WTC11 (cell line): Measurements from ENCODE around the gene PIGN. TPM values are rescaled to one million over a fixed set of nuclear protein-coding genes. Genes with fewer than 3 reads are reported as not detected.

Experiments
- ATAC-seq: fragments of 200-7000 bp; cut with Tn5 transposase; 2 replicates; pipeline ENCODE4 v1.10.0; 2021; ENCODE audit warnings: mild to moderate bottlenecking, moderate library complexity
- CTCF ChIA-PET: fragments of 300-600 bp; sonication (Branson Sonifier 250); formaldehyde crosslinking; loops from one replicate; lab custom pipeline; 2021; ENCODE audit warnings: antibody characterized with exemption; lab: Charles Lee
- POLR2A ChIA-PET: fragments of 350-600 bp; sonication (Branson Sonifier 250); formaldehyde crosslinking; loops from one replicate; lab custom pipeline; 2021; ENCODE audit warnings: antibody characterized with exemption; lab: Charles Lee
- DNase-seq: peaks from one replicate; pipeline ENCODE4 v3.0.0; 2021; ENCODE audit warnings: low spot score
- H3K27ac Mint-ChIP-seq: 2 replicates; pipeline ENCODE4 v1.8.0; 2021; ENCODE audit warnings: mixed read lengths
- H3K27me3 Mint-ChIP-seq: 2 replicates; pipeline ENCODE4 v1.8.0; 2021; ENCODE audit warnings: low read depth, mild to moderate bottlenecking, moderate library complexity, mixed read lengths
- H3K36me3 Mint-ChIP-seq: 2 replicates; pipeline ENCODE4 v1.8.0; 2021; ENCODE audit warnings: mixed read lengths
- H3K4me1 Mint-ChIP-seq: 2 replicates; pipeline ENCODE4 v1.8.0; 2022; ENCODE audit warnings: mixed read lengths
- H3K4me3 Mint-ChIP-seq: 2 replicates; pipeline ENCODE4 v1.8.0; 2021; ENCODE audit warnings: mild to moderate bottlenecking, moderate library complexity, mixed read lengths
- H3K9me3 Mint-ChIP-seq: 2 replicates; pipeline ENCODE4 v1.8.0; 2021; ENCODE audit warnings: mixed read lengths
- CREB1 ChIP-seq: sonication (generic); formaldehyde crosslinking; IDR thresholded peaks from 2 replicates; pipeline ENCODE4 v1.8.0; 2023; ENCODE audit warnings: mild to moderate bottlenecking, missing genetic modification reagents
- ELF4 ChIP-seq: sonication (generic); formaldehyde crosslinking; IDR thresholded peaks from 2 replicates; pipeline ENCODE4 v1.8.1; 2022; ENCODE audit warnings: low read depth, mild to moderate bottlenecking, moderate library complexity, missing genetic modification reagents
- FOXJ3 ChIP-seq: sonication (generic); formaldehyde crosslinking; IDR thresholded peaks from 2 replicates; pipeline ENCODE4 v1.9.0; 2021; ENCODE audit warnings: missing genetic modification reagents, mild to moderate bottlenecking, borderline replicate concordance
- GRHL2 ChIP-seq: fragments of 250-450 bp; sonication (Bioruptor Pico); IDR thresholded peaks from 2 replicates; pipeline ENCODE4 v1.8.0; 2022; ENCODE audit warnings: mild to moderate bottlenecking, moderate library complexity; ENCODE audit not compliant: insufficient replicate concordance, severe bottlenecking
- MXD4 ChIP-seq: fragments of 250-450 bp; sonication (Bioruptor Pico); IDR thresholded peaks from 2 replicates; pipeline ENCODE4 v1.8.0; 2021; ENCODE audit warnings: mild to moderate bottlenecking, moderate library complexity, borderline replicate concordance
- NFATC4 ChIP-seq: fragments of 250-450 bp; sonication (Bioruptor Pico); IDR thresholded peaks from 2 replicates; pipeline ENCODE4 v1.9.0; 2021; ENCODE audit warnings: mild to moderate bottlenecking
- NR1H2 ChIP-seq: sonication (generic); formaldehyde crosslinking; IDR thresholded peaks from 2 replicates; pipeline ENCODE4 v1.9.0; 2021; ENCODE audit warnings: mild to moderate bottlenecking, moderate library complexity, missing genetic modification reagents
- PRRX2 ChIP-seq: fragments of 250-450 bp; sonication (Bioruptor Pico); IDR thresholded peaks from 2 replicates; pipeline ENCODE4 v1.8.0; 2021; ENCODE audit warnings: mild to moderate bottlenecking
- SMAD3 ChIP-seq: sonication (generic); formaldehyde crosslinking; IDR thresholded peaks from 2 replicates; pipeline ENCODE4 v1.8.0; 2022; ENCODE audit warnings: missing genetic modification reagents, mild to moderate bottlenecking, borderline replicate concordance
- SOX15 ChIP-seq: fragments of 250-450 bp; sonication (Bioruptor Pico); IDR thresholded peaks from 2 replicates; pipeline ENCODE4 v1.9.0; 2021; ENCODE audit warnings: mild to moderate bottlenecking
- ZNF138 ChIP-seq: sonication (generic); formaldehyde crosslinking; conservative IDR thresholded peaks from 2 replicates; pipeline ENCODE4 v1.8.1; 2022; ENCODE audit warnings: mild to moderate bottlenecking, moderate library complexity, missing genetic modification reagents
- ZNF232 ChIP-seq: sonication (generic); formaldehyde crosslinking; IDR thresholded peaks from 2 replicates; pipeline ENCODE4 v1.8.0; 2022; ENCODE audit warnings: mild to moderate bottlenecking, missing genetic modification reagents
- ZNF416 ChIP-seq: fragments of 250-450 bp; sonication (Bioruptor Pico); IDR thresholded peaks from 2 replicates; pipeline ENCODE4 v1.9.0; 2021; ENCODE audit warnings: mild to moderate bottlenecking, inconsistent platforms
- ZNF423 ChIP-seq: fragments of 250-450 bp; sonication (Bioruptor Pico); IDR thresholded peaks from 2 replicates; pipeline ENCODE4 v2.1.2; 2022; ENCODE audit warnings: mild to moderate bottlenecking, moderate library complexity
- total RNA-seq: library from RNA; stranded (reverse); gene quantifications from 3 replicates; pipeline ENCODE4 v1.2.3, GENCODE V29; 2021
- TF ChIP-seq, protein P1 (sequence below): sonication (generic); formaldehyde crosslinking; IDR thresholded peaks from 2 replicates; pipeline ENCODE4 v1.8.1; 2023; ENCODE audit warnings: mild to moderate bottlenecking, missing genetic modification reagents, moderate library complexity
- TF ChIP-seq, protein P2 (sequence below): sonication (generic); formaldehyde crosslinking; IDR thresholded peaks from 2 replicates; pipeline ENCODE4 v1.8.1; 2022; ENCODE audit warnings: mild to moderate bottlenecking, moderate library complexity, missing genetic modification reagents
- TF ChIP-seq, protein P3 (sequence below): sonication (generic); formaldehyde crosslinking; IDR thresholded peaks from 2 replicates; pipeline ENCODE4 v1.8.1; 2023; ENCODE audit warnings: mild to moderate bottlenecking, missing genetic modification reagents, moderate library complexity
- TF ChIP-seq, protein P4 (sequence below): fragments of 250-450 bp; sonication (Bioruptor Pico); IDR thresholded peaks from 2 replicates; pipeline ENCODE4 v1.9.0; 2021; ENCODE audit warnings: mild to moderate bottlenecking
- TF ChIP-seq, protein P5 (sequence below): fragments of 200-600 bp; IDR thresholded peaks from 2 replicates; pipeline ENCODE4 v1.8.0; 2022; ENCODE audit warnings: antibody characterized with exemption
- TF ChIP-seq, protein P6 (sequence below): sonication (generic); formaldehyde crosslinking; IDR thresholded peaks from 2 replicates; pipeline ENCODE4 v1.8.0; 2023; ENCODE audit warnings: missing genetic modification reagents

The PIGN gene
- total RNA-seq, 1 experiment from 2014 or later = 23.4 TPM

DNA sequence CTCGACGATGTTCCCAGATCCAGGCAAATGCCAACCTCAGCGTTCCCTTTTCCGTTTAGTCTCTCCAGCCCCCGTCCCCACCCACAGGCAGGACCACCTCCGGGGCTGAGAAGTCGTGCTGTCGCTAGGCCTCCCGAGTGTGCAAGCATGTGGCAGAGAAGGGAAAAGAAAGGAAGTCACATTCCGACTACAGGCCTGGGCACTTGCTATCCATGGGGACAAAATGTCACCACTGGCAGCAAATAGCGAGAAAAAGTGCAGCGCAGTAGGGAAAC is 420 bp downstream of the PIGN start (continued):
- TF ChIP-seq NFATC4 (CRISPR knock-in tag) = no peak
- no peak for TF ChIP-seq ZNF138 (CRISPR knock-in tag)
- TF ChIP-seq, protein P1, sequence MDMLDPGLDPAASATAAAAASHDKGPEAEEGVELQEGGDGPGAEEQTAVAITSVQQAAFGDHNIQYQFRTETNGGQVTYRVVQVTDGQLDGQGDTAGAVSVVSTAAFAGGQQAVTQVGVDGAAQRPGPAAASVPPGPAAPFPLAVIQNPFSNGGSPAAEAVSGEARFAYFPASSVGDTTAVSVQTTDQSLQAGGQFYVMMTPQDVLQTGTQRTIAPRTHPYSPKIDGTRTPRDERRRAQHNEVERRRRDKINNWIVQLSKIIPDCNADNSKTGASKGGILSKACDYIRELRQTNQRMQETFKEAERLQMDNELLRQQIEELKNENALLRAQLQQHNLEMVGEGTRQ (CRISPR knock-in tag) = no peak
- TF ChIP-seq, protein P2, sequence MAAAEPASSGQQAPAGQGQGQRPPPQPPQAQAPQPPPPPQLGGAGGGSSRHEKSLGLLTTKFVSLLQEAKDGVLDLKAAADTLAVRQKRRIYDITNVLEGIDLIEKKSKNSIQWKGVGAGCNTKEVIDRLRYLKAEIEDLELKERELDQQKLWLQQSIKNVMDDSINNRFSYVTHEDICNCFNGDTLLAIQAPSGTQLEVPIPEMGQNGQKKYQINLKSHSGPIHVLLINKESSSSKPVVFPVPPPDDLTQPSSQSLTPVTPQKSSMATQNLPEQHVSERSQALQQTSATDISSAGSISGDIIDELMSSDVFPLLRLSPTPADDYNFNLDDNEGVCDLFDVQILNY = no peak
- no peak for TF ChIP-seq FOXJ3 (CRISPR knock-in tag)
- no peak for TF ChIP-seq ZNF416 (CRISPR knock-in tag)
- no peak for TF ChIP-seq SOX15 (CRISPR knock-in tag)
- TF ChIP-seq CREB1 (CRISPR knock-in tag) = no peak
- no peak for TF ChIP-seq ZNF423 (CRISPR knock-in tag)
- TF ChIP-seq ELF4 = no peak
- TF ChIP-seq PRRX2 (CRISPR knock-in tag) = no peak
- no peak for TF ChIP-seq MXD4 (CRISPR knock-in tag)
- TF ChIP-seq, protein P3, sequence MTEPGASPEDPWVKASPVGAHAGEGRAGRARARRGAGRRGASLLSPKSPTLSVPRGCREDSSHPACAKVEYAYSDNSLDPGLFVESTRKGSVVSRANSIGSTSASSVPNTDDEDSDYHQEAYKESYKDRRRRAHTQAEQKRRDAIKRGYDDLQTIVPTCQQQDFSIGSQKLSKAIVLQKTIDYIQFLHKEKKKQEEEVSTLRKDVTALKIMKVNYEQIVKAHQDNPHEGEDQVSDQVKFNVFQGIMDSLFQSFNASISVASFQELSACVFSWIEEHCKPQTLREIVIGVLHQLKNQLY (CRISPR knock-in tag) = no peak
- TF ChIP-seq, protein P4, sequence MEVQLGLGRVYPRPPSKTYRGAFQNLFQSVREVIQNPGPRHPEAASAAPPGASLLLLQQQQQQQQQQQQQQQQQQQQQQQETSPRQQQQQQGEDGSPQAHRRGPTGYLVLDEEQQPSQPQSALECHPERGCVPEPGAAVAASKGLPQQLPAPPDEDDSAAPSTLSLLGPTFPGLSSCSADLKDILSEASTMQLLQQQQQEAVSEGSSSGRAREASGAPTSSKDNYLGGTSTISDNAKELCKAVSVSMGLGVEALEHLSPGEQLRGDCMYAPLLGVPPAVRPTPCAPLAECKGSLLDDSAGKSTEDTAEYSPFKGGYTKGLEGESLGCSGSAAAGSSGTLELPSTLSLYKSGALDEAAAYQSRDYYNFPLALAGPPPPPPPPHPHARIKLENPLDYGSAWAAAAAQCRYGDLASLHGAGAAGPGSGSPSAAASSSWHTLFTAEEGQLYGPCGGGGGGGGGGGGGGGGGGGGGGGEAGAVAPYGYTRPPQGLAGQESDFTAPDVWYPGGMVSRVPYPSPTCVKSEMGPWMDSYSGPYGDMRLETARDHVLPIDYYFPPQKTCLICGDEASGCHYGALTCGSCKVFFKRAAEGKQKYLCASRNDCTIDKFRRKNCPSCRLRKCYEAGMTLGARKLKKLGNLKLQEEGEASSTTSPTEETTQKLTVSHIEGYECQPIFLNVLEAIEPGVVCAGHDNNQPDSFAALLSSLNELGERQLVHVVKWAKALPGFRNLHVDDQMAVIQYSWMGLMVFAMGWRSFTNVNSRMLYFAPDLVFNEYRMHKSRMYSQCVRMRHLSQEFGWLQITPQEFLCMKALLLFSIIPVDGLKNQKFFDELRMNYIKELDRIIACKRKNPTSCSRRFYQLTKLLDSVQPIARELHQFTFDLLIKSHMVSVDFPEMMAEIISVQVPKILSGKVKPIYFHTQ = no peak
- TF ChIP-seq GRHL2 = no peak
- TF ChIP-seq SMAD3 (CRISPR knock-in tag) = no peak
- 0 out of 2 replicates have a peak, but pooled peaks have one; percentile 62 for TF ChIP-seq ZNF232
- no peak for TF ChIP-seq NR1H2 (CRISPR knock-in tag)

DNA sequence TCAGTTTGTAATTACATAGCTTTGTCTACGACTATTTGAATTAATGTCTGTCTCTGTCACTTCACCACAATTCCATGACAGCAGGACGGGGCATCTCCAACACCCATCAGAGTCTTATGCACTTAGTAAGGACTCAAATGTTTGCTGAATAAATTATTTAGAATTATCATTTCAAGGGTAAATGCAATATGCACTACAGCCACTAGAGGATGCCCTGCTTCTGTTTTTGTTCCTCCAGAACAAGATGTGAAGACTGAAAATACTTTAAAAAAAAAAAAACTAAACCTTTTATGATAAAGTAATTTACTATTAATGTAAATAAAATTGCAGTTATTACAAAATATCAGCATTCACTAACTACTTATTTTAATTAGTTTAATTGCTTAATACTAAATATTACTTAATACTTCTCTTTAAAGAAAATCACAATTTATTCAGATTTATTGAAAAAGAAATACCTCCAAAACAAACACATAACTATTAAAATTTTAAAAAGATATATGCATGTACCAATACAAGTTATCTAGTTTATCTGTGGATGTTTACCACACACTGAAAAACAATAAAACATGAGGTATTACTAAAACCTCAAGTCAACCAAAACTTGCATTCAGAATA is 3.2 kb downstream of the PIGN start:
- TF ChIP-seq, protein P5, sequence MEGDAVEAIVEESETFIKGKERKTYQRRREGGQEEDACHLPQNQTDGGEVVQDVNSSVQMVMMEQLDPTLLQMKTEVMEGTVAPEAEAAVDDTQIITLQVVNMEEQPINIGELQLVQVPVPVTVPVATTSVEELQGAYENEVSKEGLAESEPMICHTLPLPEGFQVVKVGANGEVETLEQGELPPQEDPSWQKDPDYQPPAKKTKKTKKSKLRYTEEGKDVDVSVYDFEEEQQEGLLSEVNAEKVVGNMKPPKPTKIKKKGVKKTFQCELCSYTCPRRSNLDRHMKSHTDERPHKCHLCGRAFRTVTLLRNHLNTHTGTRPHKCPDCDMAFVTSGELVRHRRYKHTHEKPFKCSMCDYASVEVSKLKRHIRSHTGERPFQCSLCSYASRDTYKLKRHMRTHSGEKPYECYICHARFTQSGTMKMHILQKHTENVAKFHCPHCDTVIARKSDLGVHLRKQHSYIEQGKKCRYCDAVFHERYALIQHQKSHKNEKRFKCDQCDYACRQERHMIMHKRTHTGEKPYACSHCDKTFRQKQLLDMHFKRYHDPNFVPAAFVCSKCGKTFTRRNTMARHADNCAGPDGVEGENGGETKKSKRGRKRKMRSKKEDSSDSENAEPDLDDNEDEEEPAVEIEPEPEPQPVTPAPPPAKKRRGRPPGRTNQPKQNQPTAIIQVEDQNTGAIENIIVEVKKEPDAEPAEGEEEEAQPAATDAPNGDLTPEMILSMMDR = peak; percentile 81
- TF ChIP-seq, protein P6, sequence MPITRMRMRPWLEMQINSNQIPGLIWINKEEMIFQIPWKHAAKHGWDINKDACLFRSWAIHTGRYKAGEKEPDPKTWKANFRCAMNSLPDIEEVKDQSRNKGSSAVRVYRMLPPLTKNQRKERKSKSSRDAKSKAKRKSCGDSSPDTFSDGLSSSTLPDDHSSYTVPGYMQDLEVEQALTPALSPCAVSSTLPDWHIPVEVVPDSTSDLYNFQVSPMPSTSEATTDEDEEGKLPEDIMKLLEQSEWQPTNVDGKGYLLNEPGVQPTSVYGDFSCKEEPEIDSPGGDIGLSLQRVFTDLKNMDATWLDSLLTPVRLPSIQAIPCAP (CRISPR knock-in tag) = no peak
- no peaks in the 10 kb centered on the region for H3K27me3 Mint-ChIP-seq
- no peak overlapping the region for H3K4me3 Mint-ChIP-seq
- H3K36me3 Mint-ChIP-seq = peaks cover 4% of the 10 kb centered on the region; the same call in 1 of the 2 replicates
- CTCF ChIA-PET = no interaction called here
- peaks cover 15% of the 10 kb centered on the region for H3K4me1 Mint-ChIP-seq
- H3K9me3 Mint-ChIP-seq = no peaks in the 10 kb centered on the region
- no peak overlapping the region for H3K27ac Mint-ChIP-seq
- no peak for DNase-seq
- ATAC-seq = no peak
- POLR2A ChIA-PET = no interaction called here
